ENCODE measurements around the gene ASTN2. TPM values are rescaled to one million over a fixed set of nuclear protein-coding genes. Genes with fewer than 3 reads are reported as not detected.

Gene ASTN2
- total RNA-seq, 4 donors from 2014 or later = 3.2 to 7.0 (median 5.4) TPM

DNA sequence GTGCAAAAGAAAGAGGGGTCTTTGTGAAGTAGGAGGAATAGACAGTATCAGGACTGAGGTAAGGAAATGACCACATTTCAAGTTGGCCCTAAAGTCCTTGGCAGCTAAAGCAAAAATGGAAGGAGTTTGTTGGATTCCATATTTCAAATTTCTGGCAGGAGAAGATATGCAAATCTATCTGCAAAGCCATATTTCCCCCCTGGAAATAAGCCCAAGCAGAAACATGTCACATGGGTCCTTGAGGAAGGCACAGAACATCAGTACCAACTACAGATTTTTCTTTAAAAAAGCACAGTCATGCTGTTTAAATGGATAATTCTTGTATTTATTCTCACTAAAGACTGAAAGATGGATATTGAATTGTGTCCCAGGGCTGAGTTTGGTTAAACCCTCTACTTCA, 404.8 kb downstream of the ASTN2 start:
- TF ChIP-seq CTCF (IDR thresholded peaks at IDR 0.05; ENCODE audit: low read depth) = no peak

DNA sequence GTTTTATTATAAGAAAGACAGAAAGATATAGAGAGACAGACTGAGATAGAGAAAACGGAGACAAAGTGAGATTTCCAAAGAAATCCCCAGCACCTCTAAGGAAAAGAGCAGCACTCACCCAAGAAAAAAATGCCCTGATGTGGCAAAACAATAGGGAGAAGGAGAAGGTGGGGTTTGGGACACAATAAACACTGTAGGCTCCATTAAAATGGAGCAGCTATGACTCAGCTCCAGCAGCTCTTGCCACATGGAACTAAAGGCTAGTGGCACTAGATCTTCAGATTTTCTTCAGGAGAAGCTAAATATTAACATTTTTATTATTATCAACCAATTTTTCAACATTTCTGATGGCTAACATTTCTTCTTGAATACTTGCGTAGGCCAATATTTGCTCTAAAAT, 406.0 kb downstream of the ASTN2 start:
- TF ChIP-seq CTCF (IDR thresholded peaks at IDR 0.05; ENCODE audit: low read depth) = no peak

- TF ChIP-seq CTCF (IDR thresholded peaks at IDR 0.05; ENCODE audit: low read depth) = no peak
These were observed 406.4 kb downstream of the ASTN2 start for GRCh38 chr9:117008461-117008860.

DNA sequence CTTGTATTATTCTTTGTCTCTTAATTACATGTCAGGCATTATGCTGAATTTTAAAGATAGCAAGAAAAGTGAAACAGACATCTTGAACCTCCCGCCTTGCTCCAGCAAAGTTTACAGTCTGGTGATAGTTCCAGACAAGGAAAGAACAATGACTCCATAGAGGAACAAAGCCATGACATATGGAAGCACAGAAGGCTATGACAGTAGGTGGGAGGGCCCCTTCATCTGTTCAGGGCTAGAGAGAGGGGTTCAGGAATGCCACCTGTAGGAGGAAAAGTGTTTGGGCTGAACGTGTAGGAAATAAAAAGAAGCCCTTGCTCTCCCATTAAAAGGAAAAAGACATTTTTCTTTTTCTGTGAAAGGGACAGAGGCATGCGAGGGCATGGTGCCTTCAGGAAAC, 412.2 kb downstream of the ASTN2 start:
- TF ChIP-seq CTCF (IDR thresholded peaks at IDR 0.05; ENCODE audit: low read depth) = no peak

- TF ChIP-seq CTCF (IDR thresholded peaks at IDR 0.05; ENCODE audit: low read depth) = no peak
These were observed 414.0 kb downstream of the ASTN2 start for GRCh38 chr9:117000834-117001233.

GRCh38 chr9:117000196-117000723, 414.6 kb downstream of the ASTN2 start:
- TF ChIP-seq CTCF (IDR thresholded peaks at IDR 0.05; ENCODE audit: low read depth) = no peak

DNA sequence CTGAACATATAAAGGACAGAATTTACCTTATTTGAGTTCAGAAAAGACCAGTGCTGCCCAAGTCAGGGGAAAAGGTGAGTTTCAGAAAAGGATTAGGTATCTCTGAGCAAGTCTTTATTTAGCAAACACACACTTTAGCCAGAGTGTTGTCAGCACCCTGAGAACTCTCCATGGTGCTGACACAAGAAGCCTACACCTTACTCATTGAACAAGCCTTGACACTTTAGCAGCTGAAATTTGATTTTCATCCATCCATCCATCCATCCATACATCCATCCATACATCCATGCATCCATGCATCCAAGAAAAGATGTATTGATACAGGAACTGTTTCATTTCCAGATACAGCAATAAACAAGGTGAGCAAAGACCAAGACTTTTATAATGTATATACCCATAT, 416.6 kb downstream of the ASTN2 start:
- TF ChIP-seq CTCF (IDR thresholded peaks at IDR 0.05; ENCODE audit: low read depth) = no peak
